Measurements from ENCODE around the gene ARHGEF19.
"Not testable (repeated sequence)": the region's sequence is repeated elsewhere in the genome, so short reads cannot be mapped to it uniquely, and the experiment has no call there.

DNA sequence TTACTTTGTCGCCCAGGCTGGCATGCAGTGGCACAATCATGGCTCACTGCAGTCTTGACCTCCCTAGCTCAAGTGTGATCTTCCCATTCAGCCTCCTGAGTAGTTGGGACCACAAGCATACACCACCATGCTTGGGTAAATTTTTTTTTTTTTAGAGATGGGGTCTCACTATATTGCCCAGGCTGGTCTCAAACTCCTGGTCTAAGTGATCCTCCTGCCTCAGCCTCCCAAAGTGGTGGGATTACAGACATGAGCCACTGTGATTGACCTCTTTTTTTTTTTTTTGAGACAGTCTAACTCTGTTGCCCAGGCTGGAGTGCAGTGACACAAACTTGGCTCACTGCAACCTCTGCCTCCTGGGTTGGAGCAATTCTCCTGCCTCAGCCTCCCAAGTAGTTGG lies 33.8 kb upstream of the ARHGEF19 start:
- TF ChIP-seq, protein P1, sequence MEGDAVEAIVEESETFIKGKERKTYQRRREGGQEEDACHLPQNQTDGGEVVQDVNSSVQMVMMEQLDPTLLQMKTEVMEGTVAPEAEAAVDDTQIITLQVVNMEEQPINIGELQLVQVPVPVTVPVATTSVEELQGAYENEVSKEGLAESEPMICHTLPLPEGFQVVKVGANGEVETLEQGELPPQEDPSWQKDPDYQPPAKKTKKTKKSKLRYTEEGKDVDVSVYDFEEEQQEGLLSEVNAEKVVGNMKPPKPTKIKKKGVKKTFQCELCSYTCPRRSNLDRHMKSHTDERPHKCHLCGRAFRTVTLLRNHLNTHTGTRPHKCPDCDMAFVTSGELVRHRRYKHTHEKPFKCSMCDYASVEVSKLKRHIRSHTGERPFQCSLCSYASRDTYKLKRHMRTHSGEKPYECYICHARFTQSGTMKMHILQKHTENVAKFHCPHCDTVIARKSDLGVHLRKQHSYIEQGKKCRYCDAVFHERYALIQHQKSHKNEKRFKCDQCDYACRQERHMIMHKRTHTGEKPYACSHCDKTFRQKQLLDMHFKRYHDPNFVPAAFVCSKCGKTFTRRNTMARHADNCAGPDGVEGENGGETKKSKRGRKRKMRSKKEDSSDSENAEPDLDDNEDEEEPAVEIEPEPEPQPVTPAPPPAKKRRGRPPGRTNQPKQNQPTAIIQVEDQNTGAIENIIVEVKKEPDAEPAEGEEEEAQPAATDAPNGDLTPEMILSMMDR (IDR thresholded peaks at IDR 0.05) = not testable (repeated sequence)
- not testable (repeated sequence) for TF ChIP-seq POLR2A (IDR thresholded peaks at IDR 0.05)

Measured in thyroid gland (tissue), 4 donors.